HFF-Myc (cell line): ENCODE results near the gene SLC12A2.

Source experiments
- DNase-seq: peaks from one replicate; pipeline ENCODE4 v3.0.0-alpha.2; 2011; ENCODE audit warnings: low read depth; ENCODE audit errors: extremely low read depth
- H3K4me3 ChIP-seq: replicated peaks from 2 replicates; pipeline ENCODE4 v1.5.1; 2011; ENCODE audit warnings: low read depth, mild to moderate bottlenecking, control low read depth, low read length
- TF ChIP-seq, protein P1 (sequence below): IDR thresholded peaks from 2 replicates; pipeline ENCODE4 v1.5.1; 2012; ENCODE audit warnings: mild to moderate bottlenecking, low read depth, low read length, control low read depth; ENCODE audit errors: missing control alignments

SLC12A2 gene

GRCh38 chr5:128228521-128228920 lies 145.0 kb downstream of the SLC12A2 start:
- DNase-seq: peak; percentile 55
- no peak overlapping the region for H3K4me3 ChIP-seq
- TF ChIP-seq, protein P1, sequence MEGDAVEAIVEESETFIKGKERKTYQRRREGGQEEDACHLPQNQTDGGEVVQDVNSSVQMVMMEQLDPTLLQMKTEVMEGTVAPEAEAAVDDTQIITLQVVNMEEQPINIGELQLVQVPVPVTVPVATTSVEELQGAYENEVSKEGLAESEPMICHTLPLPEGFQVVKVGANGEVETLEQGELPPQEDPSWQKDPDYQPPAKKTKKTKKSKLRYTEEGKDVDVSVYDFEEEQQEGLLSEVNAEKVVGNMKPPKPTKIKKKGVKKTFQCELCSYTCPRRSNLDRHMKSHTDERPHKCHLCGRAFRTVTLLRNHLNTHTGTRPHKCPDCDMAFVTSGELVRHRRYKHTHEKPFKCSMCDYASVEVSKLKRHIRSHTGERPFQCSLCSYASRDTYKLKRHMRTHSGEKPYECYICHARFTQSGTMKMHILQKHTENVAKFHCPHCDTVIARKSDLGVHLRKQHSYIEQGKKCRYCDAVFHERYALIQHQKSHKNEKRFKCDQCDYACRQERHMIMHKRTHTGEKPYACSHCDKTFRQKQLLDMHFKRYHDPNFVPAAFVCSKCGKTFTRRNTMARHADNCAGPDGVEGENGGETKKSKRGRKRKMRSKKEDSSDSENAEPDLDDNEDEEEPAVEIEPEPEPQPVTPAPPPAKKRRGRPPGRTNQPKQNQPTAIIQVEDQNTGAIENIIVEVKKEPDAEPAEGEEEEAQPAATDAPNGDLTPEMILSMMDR: no peak

DNA sequence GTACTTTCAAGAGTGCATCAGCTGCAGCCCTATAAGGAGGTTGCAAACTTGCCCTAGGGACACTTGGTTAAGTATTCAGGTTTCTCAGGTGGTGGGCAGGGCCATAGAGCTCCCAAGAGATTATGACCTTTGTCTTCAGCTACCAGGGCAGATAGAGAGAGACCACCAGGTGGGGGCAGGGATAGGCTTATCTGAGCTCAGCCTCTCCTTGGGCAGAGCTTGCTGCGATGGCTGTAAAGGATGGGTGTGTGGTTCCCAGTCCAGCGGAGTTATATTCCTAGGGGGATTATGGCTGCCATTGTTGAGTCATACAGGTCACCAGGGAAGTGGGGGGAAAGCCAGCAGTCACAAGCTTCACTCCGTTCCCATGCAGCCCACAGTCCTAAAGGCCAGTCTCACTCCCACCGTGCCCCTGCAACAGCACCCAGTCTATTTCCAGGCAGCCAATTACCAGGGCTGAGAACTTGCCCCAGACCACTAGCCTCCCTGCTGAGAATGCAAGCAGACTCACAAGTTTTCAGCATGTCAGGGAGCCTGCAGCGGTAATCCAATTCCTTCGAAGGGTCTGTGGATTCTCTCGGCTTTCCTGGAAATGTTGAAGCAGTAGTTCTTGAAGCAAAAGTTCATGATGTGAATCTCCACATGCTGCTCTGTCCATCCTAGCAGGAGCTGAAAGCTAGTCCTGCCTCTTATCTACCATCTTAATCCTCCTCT lies 151.5 kb downstream of the SLC12A2 start:
- no peak for DNase-seq
- no peak overlapping the region for H3K4me3 ChIP-seq
- TF ChIP-seq, protein P1: no peak

GRCh38 chr5:128236334-128236733 lies 152.8 kb downstream of the SLC12A2 start:
- TF ChIP-seq, protein P1: no peak
- DNase-seq: no peak

DNA sequence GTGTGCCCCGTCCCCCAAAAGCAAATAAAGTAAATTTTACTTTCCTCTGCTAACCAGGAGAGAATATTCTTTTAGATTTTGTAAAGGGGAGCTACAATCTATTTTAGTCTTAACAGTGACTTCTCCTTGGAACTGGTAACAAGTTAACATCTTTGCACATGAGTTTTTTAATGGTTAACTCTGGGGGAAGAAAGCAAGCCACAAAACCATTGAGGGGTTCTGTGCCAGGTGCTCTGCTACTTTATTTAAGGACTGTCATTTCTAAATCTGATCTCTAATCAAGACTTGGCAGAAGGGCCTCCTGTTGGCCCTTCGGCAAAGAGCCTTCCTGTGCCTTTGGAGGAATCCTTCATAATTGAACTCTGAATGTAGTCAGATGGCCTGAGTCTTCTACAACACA lies 153.4 kb downstream of the SLC12A2 start:
- H3K4me3 ChIP-seq: no peak overlapping the region
- DNase-seq: no peak
- TF ChIP-seq, protein P1: no peak

More at GRCh38 chr5:128236334-128236733, 152.8 kb downstream of the SLC12A2 start:
- H3K4me3 ChIP-seq: no peak overlapping the region

DNA sequence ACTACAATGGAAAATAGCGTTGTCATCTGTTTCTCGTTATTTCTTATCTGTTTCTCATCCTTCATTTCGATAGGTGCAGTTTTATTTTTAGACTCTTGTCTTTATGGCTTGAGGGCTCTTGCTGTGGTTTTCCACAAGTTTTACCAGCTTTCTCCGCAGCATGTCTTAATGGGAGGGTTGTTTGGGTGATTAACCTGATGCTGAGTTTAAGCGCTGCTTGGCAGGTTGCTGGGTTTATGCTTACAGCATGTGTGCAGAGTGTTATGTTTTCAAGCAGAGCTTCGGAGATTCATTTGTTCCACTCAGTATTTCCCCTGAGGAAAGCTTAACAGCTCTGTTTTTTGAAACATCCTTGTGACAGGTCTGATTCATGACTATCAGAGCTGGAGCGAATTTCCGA lies 154.0 kb downstream of the SLC12A2 start:
- peak; percentile 52 for DNase-seq
- TF ChIP-seq, protein P1: no peak
- H3K4me3 ChIP-seq: no peak overlapping the region
